ENCODE data around the gene SLIT3. TPM values are rescaled to one million over a fixed set of nuclear protein-coding genes. Genes with fewer than 3 reads are reported as not detected.

Gene SLIT3
- total and polyA plus RNA-seq, 9 of the 15 experiments (the other 6 are each of a cell fraction or from before 2014, with no cell fraction given), result 0.01 to 0.04 TPM; not detected in 7

DNA sequence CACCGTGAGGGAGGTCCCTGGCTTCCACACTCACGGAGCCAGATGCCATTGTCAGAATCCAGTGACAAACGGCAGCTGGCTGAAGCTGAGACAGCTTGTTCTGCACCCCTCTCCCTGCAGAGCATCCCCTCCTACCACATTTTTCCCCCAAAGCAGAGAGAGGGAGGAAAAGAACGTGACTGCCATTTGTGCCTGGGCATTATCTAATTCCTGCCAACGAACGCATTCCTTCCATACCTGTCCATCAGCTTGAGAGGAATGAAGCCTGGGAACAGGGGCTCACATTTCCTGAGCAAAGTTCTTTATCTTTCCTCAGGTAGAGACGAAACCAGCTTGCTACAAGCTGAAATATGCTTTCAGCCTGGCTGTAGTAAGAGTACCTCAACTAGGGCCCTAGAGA, 175.4 kb downstream of the SLIT3 start:
- H3K36me3 ChIP-seq (ENCODE audit: control insufficient read depth, insufficient read depth, low read length), result no peaks in the 10 kb centered on the region
- H3K27me3 ChIP-seq (ENCODE audit: control insufficient read depth in 2 of 2, insufficient read depth in 2 of 2, low read length in 2 of 2), result no peaks in the 10 kb centered on the region
- no peaks in the 10 kb centered on the region for H4K20me1 ChIP-seq (replicated peaks; ENCODE audit: control insufficient read depth, insufficient read depth, low read length)
- POLR2A ChIA-PET, result no interaction called here
- in situ Hi-C loops (cut with MboI) (no loop called here), intact Hi-C loops (cut with micrococcal nuclease) (no loop called here)
- H3K9me1 ChIP-seq (ENCODE audit: control insufficient read depth, insufficient read depth, low read length), result no peaks in the 10 kb centered on the region
- FAIRE-seq (no peak), DNase-seq (ENCODE audit: extremely low read depth in 1 of 4, low spot score in 3 of 4) (no peak), ATAC-seq (no peak)
- H3K79me2 ChIP-seq (ENCODE audit: control insufficient read depth, insufficient read depth, low read length), result no peaks in the 10 kb centered on the region
- no peaks in the 10 kb centered on the region for H3K4me1 ChIP-seq (replicated peaks in 1 of 2; ENCODE audit: control insufficient read depth in 2 of 2, insufficient read depth in 2 of 2, low read length in 2 of 2)
- H3K9ac ChIP-seq (ENCODE audit: insufficient read depth in 1 of 2, low read depth in 2 of 2, low read length in 2 of 2), result no peak overlapping the region
- H3K4me2 ChIP-seq (ENCODE audit: insufficient read depth, low read length), result no peak overlapping the region
- 0% methylated on average over 6 of the region's 7 CpGs for WGBS (ENCODE audit: insufficient coverage, low coverage, missing lambda C conversion rate)
- H3K27ac ChIP-seq (ENCODE audit: extremely low read depth, low read depth, low read length), result no peak overlapping the region
- BruUV-seq (replicated peaks), result no TSS peak
- no peak overlapping the region for H3K4me3 ChIP-seq
- H3K9me3 ChIP-seq (replicated peaks; ENCODE audit: control insufficient read depth, insufficient read depth, low read depth, low read length), result no peaks in the 10 kb centered on the region
- no peak overlapping the region for H2AFZ ChIP-seq (ENCODE audit: low read depth, low read length)
- no peak for TF ChIP-seq ZNF583 (CRISPR knock-in tag; IDR thresholded peaks at IDR 0.05)
- TF ChIP-seq FOXM1 (IDR thresholded peaks at IDR 0.05; ENCODE audit: low read depth), result no peak
- no peak for TF ChIP-seq FOXM1 (CRISPR knock-in tag; IDR thresholded peaks at IDR 0.05; ENCODE audit: low read depth)
- no peak for TF ChIP-seq ZBED1 (IDR thresholded peaks at IDR 0.05)
- no peak for TF ChIP-seq TSC22D4 (tag; IDR thresholded peaks at IDR 0.05)
- no peak for TF ChIP-seq SFPQ (IDR thresholded peaks at IDR 0.05; ENCODE audit: low read depth, low read length)
- TF ChIP-seq FOXK1 (CRISPR knock-in tag; IDR thresholded peaks at IDR 0.05; ENCODE audit: borderline replicate concordance), result no peak
- no peak for TF ChIP-seq TAL1 (IDR thresholded peaks at IDR 0.05)
- no peak for TF ChIP-seq ZZZ3 (IDR thresholded peaks at IDR 0.05)
- TF ChIP-seq, protein P1, sequence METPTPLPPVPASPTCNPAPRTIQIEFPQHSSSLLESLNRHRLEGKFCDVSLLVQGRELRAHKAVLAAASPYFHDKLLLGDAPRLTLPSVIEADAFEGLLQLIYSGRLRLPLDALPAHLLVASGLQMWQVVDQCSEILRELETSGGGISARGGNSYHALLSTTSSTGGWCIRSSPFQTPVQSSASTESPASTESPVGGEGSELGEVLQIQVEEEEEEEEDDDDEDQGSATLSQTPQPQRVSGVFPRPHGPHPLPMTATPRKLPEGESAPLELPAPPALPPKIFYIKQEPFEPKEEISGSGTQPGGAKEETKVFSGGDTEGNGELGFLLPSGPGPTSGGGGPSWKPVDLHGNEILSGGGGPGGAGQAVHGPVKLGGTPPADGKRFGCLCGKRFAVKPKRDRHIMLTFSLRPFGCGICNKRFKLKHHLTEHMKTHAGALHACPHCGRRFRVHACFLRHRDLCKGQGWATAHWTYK (CRISPR knock-in tag; IDR thresholded peaks at IDR 0.05), result no peak
- TF ChIP-seq MEF2A (IDR thresholded peaks at IDR 0.05; ENCODE audit: control insufficient read depth, low read depth, low read length), result no peak
- no peak for TF ChIP-seq PHF21A (IDR thresholded peaks at IDR 0.05; ENCODE audit: borderline replicate concordance, low read depth)
- no peak for TF ChIP-seq STAG1 (CRISPR knock-in tag; IDR thresholded peaks at IDR 0.05; ENCODE audit: borderline replicate concordance)
- no peak for TF ChIP-seq CGGBP1 (CRISPR knock-in tag; IDR thresholded peaks at IDR 0.05)
- no peak for TF ChIP-seq ESRRB (CRISPR knock-in tag; IDR thresholded peaks at IDR 0.05; ENCODE audit: borderline replicate concordance)
- CTCF ChIA-PET (ENCODE audit: low intra/inter-chr PET ratio), result no interaction called here
